Measurements from ENCODE around the gene NPAS3.

Gene NPAS3

GRCh38 chr14:32920696-32921276 is 17.9 kb upstream of the NPAS3 start:
- Histone ChIP-seq H3K36me3 (ENCODE audit: control insufficient read depth, insufficient read depth, low read length) (no peaks in the 10 kb centered on the region), H3K9me3 (ENCODE audit: control insufficient read depth, low read length) (no peaks in the 10 kb centered on the region), H3K27me3 (ENCODE audit: control insufficient read depth, insufficient read depth, low read length, poor library complexity, severe bottlenecking) (no peaks in the 10 kb centered on the region), H3K4me3 (ENCODE audit: insufficient read depth, low read depth, low read length) (no peak overlapping the region), H3K27ac (ENCODE audit: insufficient read depth, low read depth, low read length, poor library complexity, severe bottlenecking) (no peak overlapping the region), H3K4me1 (ENCODE audit: control insufficient read depth, insufficient read depth, low read length) (no peaks in the 10 kb centered on the region)
- WGBS, 2 experiments = 73 to 75% methylated on average over 6 of the region's 6 CpGs

DNA sequence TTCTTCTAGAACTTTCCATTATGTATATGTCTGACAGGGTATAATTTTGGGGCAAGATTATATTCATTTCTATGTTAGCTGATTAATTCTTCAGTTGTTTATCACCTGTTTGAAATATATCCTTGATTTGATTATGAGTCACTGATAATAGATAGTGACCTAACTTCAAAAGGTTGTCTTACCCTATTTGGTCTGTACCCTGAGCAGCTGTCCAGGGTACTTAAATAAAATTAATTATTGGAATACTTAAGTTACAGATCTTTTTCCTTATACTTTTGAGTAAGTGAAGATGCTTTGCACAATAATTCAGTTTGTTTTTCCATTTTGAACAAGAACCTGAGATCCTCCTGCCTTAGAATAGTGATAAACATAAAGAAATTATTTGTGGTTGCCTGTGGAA is 13.2 kb upstream of the NPAS3 start:
- no peaks in the 10 kb centered on the region for H3K9me3 ChIP-seq (ENCODE audit: control insufficient read depth, low read length)
- H3K27me3 ChIP-seq (ENCODE audit: control insufficient read depth, insufficient read depth, low read length, poor library complexity, severe bottlenecking) = no peaks in the 10 kb centered on the region
- H3K27ac ChIP-seq (ENCODE audit: insufficient read depth, low read depth, low read length, poor library complexity, severe bottlenecking) = no peak overlapping the region
- H3K36me3 ChIP-seq (ENCODE audit: control insufficient read depth, insufficient read depth, low read length) = no peaks in the 10 kb centered on the region
- H3K4me1 ChIP-seq (ENCODE audit: control insufficient read depth, insufficient read depth, low read length) = no peaks in the 10 kb centered on the region
- no peak overlapping the region for H3K4me3 ChIP-seq (ENCODE audit: insufficient read depth, low read depth, low read length)

DNA sequence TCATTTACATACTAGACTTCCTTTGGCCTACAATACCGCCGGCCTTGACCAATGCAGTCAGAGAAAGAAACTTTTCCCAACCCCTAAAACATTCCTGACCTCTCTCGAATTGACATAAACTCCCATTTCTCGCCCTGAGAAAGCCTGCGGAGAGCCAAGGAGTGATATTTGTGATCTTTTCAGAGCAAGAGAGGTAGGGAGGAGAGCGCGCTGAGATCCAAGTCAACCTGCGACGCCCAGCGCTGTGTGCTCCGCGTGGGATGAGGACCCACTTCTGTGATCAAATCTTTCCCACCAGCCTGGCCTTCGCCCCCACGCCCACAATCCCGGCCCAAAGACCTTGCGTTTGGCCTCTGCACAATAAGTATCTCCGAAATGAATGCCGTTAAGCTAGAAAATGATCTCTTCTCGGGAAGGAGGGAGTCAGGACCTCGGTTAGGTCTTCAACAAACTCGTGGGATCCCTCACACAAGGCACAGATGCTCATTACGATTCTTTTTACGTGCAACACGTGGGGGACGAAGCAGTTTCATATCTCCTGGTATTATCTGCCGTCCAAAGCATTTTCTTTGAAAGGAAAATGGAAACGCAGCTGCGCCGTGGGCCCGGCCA is 6.3 kb upstream of the NPAS3 start:
- H3K9me3 ChIP-seq (ENCODE audit: control insufficient read depth, low read length) = no peaks in the 10 kb centered on the region
- no peak overlapping the region for H3K27ac ChIP-seq (ENCODE audit: insufficient read depth, low read depth, low read length, poor library complexity, severe bottlenecking)
- H3K27me3 ChIP-seq (ENCODE audit: control insufficient read depth, insufficient read depth, low read length, poor library complexity, severe bottlenecking) = peaks cover 68% of the 10 kb centered on the region
- H3K4me1 ChIP-seq (ENCODE audit: control insufficient read depth, insufficient read depth, low read length) = peaks cover 9% of the 10 kb centered on the region
- 40 to 47% methylated on average over 30 of the region's 30 CpGs for WGBS, 2 experiments
- peak overlapping the region; percentile 40 for H3K4me3 ChIP-seq (ENCODE audit: insufficient read depth, low read depth, low read length)
- H3K36me3 ChIP-seq (ENCODE audit: control insufficient read depth, insufficient read depth, low read length) = no peaks in the 10 kb centered on the region

GRCh38 chr14:32932914-32933628 is 5.6 kb upstream of the NPAS3 start:
- Histone ChIP-seq H3K27ac (ENCODE audit: insufficient read depth, low read depth, low read length, poor library complexity, severe bottlenecking) (no peak overlapping the region), H3K9me3 (ENCODE audit: control insufficient read depth, low read length) (no peaks in the 10 kb centered on the region), H3K36me3 (ENCODE audit: control insufficient read depth, insufficient read depth, low read length) (no peaks in the 10 kb centered on the region), H3K4me3 (ENCODE audit: insufficient read depth, low read depth, low read length) (peak overlapping the region; percentile 40), H3K27me3 (ENCODE audit: control insufficient read depth, insufficient read depth, low read length, poor library complexity, severe bottlenecking) (peaks cover 74% of the 10 kb centered on the region), H3K4me1 (ENCODE audit: control insufficient read depth, insufficient read depth, low read length) (peaks cover 9% of the 10 kb centered on the region)
- WGBS, 2 experiments = 1% methylated on average over 58 to 59 of the region's 59 CpGs

- peak overlapping the region; percentile 40 for H3K4me3 ChIP-seq (ENCODE audit: insufficient read depth, low read depth, low read length)
- peaks cover 9% of the 10 kb centered on the region for H3K4me1 ChIP-seq (ENCODE audit: control insufficient read depth, insufficient read depth, low read length)
- H3K36me3 ChIP-seq (ENCODE audit: control insufficient read depth, insufficient read depth, low read length) = no peaks in the 10 kb centered on the region
- no peaks in the 10 kb centered on the region for H3K9me3 ChIP-seq (ENCODE audit: control insufficient read depth, low read length)
- H3K27ac ChIP-seq (ENCODE audit: insufficient read depth, low read depth, low read length, poor library complexity, severe bottlenecking) = no peak overlapping the region
- 0% methylated on average over 16 to 19 of the region's 19 CpGs for WGBS, 2 experiments
- H3K27me3 ChIP-seq (ENCODE audit: control insufficient read depth, insufficient read depth, low read length, poor library complexity, severe bottlenecking) = peaks cover 79% of the 10 kb centered on the region
These were observed 5.0 kb upstream of the NPAS3 start for GRCh38 chr14:32933629-32934072.

- WGBS, 2 experiments = 0 to 1% methylated on average over 71 to 72 of the region's 72 CpGs
- Histone ChIP-seq H3K4me1 (ENCODE audit: control insufficient read depth, insufficient read depth, low read length) (peaks cover 9% of the 10 kb centered on the region), H3K27me3 (ENCODE audit: control insufficient read depth, insufficient read depth, low read length, poor library complexity, severe bottlenecking) (peaks cover 79% of the 10 kb centered on the region), H3K27ac (ENCODE audit: insufficient read depth, low read depth, low read length, poor library complexity, severe bottlenecking) (no peak overlapping the region), H3K9me3 (ENCODE audit: control insufficient read depth, low read length) (no peaks in the 10 kb centered on the region), H3K4me3 (ENCODE audit: insufficient read depth, low read depth, low read length) (peak overlapping the region; percentile 40), H3K36me3 (ENCODE audit: control insufficient read depth, insufficient read depth, low read length) (no peaks in the 10 kb centered on the region)
These were observed 4.4 kb upstream of the NPAS3 start for GRCh38 chr14:32934073-32934880.

- Histone ChIP-seq H3K9me3 (ENCODE audit: control insufficient read depth, low read length) (no peaks in the 10 kb centered on the region), H3K4me3 (ENCODE audit: insufficient read depth, low read depth, low read length) (peak overlapping the region; percentile 40), H3K4me1 (ENCODE audit: control insufficient read depth, insufficient read depth, low read length) (peaks cover 10% of the 10 kb centered on the region), H3K27me3 (ENCODE audit: control insufficient read depth, insufficient read depth, low read length, poor library complexity, severe bottlenecking) (peaks cover 86% of the 10 kb centered on the region), H3K36me3 (ENCODE audit: control insufficient read depth, insufficient read depth, low read length) (no peaks in the 10 kb centered on the region), H3K27ac (ENCODE audit: insufficient read depth, low read depth, low read length, poor library complexity, severe bottlenecking) (no peak overlapping the region)
- 0 to 1% methylated on average over 39 to 42 of the region's 42 CpGs for WGBS, 2 experiments
These were observed 3.6 kb upstream of the NPAS3 start for GRCh38 chr14:32934881-32935633.

GRCh38 chr14:32939254-32940065 is 781 bp downstream of the NPAS3 start:
- peaks cover 17% of the 10 kb centered on the region for H3K4me1 ChIP-seq (ENCODE audit: control insufficient read depth, insufficient read depth, low read length)
- peaks cover 56% of the 10 kb centered on the region for H3K27me3 ChIP-seq (ENCODE audit: control insufficient read depth, insufficient read depth, low read length, poor library complexity, severe bottlenecking)
- no peaks in the 10 kb centered on the region for H3K9me3 ChIP-seq (ENCODE audit: control insufficient read depth, low read length)
- 0 to 1% methylated on average over 80 of the region's 80 CpGs for WGBS, 2 experiments
- H3K27ac ChIP-seq (ENCODE audit: insufficient read depth, low read depth, low read length, poor library complexity, severe bottlenecking) = no peak overlapping the region
- no peaks in the 10 kb centered on the region for H3K36me3 ChIP-seq (ENCODE audit: control insufficient read depth, insufficient read depth, low read length)
- H3K4me3 ChIP-seq (ENCODE audit: insufficient read depth, low read depth, low read length) = peak overlapping the region; percentile 52

- H3K36me3 ChIP-seq (ENCODE audit: control insufficient read depth, insufficient read depth, low read length) = no peaks in the 10 kb centered on the region
- H3K9me3 ChIP-seq (ENCODE audit: control insufficient read depth, low read length) = no peaks in the 10 kb centered on the region
- peaks cover 49% of the 10 kb centered on the region for H3K27me3 ChIP-seq (ENCODE audit: control insufficient read depth, insufficient read depth, low read length, poor library complexity, severe bottlenecking)
- WGBS, 2 experiments = 8 to 10% methylated on average over 9 to 12 of the region's 13 CpGs
- H3K4me1 ChIP-seq (ENCODE audit: control insufficient read depth, insufficient read depth, low read length) = peaks cover 14% of the 10 kb centered on the region
- peak overlapping the region; percentile 52 for H3K4me3 ChIP-seq (ENCODE audit: insufficient read depth, low read depth, low read length)
- H3K27ac ChIP-seq (ENCODE audit: insufficient read depth, low read depth, low read length, poor library complexity, severe bottlenecking) = no peak overlapping the region
These were observed 1.5 kb downstream of the NPAS3 start for GRCh38 chr14:32940066-32940651.

Data from ectodermal cell (in vitro differentiated cells).